ENCODE data around the gene C9orf153. TPM values are rescaled to one million over a fixed set of nuclear protein-coding genes. Genes with fewer than 3 reads are reported as not detected.

The C9orf153 gene
- total and polyA plus RNA-seq, 2 of the 8 experiments (the other 6 are each of a cell fraction or from before 2014, with no cell fraction given) = not detected

DNA sequence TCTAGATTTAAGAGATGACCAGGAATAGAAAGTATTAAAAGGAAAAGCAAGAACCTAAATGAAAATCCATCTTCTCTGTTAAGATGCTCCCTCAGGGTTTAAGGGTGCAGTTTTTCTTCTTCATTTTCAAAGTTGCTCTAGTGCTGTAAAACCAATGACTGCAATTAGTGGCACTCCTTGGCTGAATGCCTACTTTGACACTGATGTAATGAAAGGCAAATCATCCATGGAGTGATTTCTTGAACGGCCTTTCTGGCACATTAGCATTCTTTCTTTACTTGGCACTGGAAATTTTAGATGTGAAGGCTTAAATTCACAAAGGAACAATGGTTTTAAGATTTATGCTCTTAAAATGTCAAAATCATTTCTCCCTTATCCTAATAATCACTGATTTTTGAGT is 42.2 kb upstream of the C9orf153 start (continued):
- TF ChIP-seq, protein P1, sequence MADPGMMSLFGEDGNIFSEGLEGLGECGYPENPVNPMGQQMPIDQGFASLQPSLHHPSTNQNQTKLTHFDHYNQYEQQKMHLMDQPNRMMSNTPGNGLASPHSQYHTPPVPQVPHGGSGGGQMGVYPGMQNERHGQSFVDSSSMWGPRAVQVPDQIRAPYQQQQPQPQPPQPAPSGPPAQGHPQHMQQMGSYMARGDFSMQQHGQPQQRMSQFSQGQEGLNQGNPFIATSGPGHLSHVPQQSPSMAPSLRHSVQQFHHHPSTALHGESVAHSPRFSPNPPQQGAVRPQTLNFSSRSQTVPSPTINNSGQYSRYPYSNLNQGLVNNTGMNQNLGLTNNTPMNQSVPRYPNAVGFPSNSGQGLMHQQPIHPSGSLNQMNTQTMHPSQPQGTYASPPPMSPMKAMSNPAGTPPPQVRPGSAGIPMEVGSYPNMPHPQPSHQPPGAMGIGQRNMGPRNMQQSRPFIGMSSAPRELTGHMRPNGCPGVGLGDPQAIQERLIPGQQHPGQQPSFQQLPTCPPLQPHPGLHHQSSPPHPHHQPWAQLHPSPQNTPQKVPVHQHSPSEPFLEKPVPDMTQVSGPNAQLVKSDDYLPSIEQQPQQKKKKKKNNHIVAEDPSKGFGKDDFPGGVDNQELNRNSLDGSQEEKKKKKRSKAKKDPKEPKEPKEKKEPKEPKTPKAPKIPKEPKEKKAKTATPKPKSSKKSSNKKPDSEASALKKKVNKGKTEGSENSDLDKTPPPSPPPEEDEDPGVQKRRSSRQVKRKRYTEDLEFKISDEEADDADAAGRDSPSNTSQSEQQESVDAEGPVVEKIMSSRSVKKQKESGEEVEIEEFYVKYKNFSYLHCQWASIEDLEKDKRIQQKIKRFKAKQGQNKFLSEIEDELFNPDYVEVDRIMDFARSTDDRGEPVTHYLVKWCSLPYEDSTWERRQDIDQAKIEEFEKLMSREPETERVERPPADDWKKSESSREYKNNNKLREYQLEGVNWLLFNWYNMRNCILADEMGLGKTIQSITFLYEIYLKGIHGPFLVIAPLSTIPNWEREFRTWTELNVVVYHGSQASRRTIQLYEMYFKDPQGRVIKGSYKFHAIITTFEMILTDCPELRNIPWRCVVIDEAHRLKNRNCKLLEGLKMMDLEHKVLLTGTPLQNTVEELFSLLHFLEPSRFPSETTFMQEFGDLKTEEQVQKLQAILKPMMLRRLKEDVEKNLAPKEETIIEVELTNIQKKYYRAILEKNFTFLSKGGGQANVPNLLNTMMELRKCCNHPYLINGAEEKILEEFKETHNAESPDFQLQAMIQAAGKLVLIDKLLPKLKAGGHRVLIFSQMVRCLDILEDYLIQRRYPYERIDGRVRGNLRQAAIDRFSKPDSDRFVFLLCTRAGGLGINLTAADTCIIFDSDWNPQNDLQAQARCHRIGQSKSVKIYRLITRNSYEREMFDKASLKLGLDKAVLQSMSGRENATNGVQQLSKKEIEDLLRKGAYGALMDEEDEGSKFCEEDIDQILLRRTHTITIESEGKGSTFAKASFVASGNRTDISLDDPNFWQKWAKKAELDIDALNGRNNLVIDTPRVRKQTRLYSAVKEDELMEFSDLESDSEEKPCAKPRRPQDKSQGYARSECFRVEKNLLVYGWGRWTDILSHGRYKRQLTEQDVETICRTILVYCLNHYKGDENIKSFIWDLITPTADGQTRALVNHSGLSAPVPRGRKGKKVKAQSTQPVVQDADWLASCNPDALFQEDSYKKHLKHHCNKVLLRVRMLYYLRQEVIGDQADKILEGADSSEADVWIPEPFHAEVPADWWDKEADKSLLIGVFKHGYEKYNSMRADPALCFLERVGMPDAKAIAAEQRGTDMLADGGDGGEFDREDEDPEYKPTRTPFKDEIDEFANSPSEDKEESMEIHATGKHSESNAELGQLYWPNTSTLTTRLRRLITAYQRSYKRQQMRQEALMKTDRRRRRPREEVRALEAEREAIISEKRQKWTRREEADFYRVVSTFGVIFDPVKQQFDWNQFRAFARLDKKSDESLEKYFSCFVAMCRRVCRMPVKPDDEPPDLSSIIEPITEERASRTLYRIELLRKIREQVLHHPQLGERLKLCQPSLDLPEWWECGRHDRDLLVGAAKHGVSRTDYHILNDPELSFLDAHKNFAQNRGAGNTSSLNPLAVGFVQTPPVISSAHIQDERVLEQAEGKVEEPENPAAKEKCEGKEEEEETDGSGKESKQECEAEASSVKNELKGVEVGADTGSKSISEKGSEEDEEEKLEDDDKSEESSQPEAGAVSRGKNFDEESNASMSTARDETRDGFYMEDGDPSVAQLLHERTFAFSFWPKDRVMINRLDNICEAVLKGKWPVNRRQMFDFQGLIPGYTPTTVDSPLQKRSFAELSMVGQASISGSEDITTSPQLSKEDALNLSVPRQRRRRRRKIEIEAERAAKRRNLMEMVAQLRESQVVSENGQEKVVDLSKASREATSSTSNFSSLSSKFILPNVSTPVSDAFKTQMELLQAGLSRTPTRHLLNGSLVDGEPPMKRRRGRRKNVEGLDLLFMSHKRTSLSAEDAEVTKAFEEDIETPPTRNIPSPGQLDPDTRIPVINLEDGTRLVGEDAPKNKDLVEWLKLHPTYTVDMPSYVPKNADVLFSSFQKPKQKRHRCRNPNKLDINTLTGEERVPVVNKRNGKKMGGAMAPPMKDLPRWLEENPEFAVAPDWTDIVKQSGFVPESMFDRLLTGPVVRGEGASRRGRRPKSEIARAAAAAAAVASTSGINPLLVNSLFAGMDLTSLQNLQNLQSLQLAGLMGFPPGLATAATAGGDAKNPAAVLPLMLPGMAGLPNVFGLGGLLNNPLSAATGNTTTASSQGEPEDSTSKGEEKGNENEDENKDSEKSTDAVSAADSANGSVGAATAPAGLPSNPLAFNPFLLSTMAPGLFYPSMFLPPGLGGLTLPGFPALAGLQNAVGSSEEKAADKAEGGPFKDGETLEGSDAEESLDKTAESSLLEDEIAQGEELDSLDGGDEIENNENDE (IDR thresholded peaks at IDR 0.05; ENCODE audit: insufficient replicate concordance, low read length) = no peak
- TF ChIP-seq KDM5A (IDR thresholded peaks at IDR 0.05; ENCODE audit: low read length) = no peak
- no peak for TF ChIP-seq CBX5 (IDR thresholded peaks at IDR 0.05; ENCODE audit: low read depth, low read length)
- no peak for TF ChIP-seq SIX5 (IDR thresholded peaks at IDR 0.05; ENCODE audit: low read depth, low read length)
- no peak for TF ChIP-seq CHD2 (IDR thresholded peaks at IDR 0.05; ENCODE audit: low read length)
- no peak for TF ChIP-seq CBX8 (IDR thresholded peaks at IDR 0.05; ENCODE audit: borderline replicate concordance, low read depth, low read length)
- no peak for TF ChIP-seq RNF2 (IDR thresholded peaks at IDR 0.05; ENCODE audit: borderline replicate concordance, low read depth, low read length, missing control alignments, poor library complexity, severe bottlenecking)

Data from H1 (cell line).